Inflammatory macrophage treated with lipopolysaccharide for 1 hour (primary cell): ENCODE results near the gene IFFO2.
A peak's percentile ranks its signal among the peaks of the same experiment; 100 is the strongest.

Experiments used
- DNase-seq, 2 donors: peaks; one replicate each; pipeline ENCODE4 v3.0.0-alpha.2; 2020 to 2022

Gene IFFO2

DNA sequence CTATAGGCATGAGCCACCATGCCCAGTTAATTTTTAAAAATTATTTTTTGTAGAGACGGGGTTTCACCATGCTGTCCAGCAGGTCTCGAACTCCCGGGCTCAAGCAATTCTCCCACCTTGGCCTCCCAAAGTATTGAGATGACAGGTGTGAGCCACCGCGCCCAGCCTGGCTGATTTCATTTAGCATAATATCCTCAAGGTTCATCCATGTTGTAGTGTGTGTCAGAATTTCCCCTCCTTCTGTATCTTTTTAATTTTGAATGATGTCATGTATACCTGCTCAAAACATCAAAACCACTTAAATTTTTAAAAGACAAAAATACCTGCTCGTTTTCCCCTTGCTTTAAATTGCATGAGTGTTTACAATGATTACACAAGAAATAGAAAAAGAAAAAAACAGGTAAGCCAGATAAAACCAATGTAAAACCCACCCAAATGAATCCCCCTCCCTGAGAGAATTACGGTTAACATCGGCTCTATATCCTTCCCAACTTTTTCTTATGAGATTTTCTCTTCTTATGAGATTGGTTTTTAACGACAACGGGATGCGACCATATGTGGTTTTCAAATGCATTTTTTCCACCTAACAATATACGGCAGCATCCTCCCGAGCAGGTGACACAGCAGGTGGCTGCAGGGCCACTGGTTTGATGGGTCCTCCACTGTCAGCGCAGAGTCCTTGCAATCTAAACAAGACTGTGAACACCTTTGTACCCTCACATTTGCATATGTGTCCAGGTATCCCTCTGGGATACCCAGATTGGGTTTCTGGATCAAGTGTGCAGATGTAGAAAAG is 22.1 kb downstream of the IFFO2 start:
- no peak for DNase-seq

DNA sequence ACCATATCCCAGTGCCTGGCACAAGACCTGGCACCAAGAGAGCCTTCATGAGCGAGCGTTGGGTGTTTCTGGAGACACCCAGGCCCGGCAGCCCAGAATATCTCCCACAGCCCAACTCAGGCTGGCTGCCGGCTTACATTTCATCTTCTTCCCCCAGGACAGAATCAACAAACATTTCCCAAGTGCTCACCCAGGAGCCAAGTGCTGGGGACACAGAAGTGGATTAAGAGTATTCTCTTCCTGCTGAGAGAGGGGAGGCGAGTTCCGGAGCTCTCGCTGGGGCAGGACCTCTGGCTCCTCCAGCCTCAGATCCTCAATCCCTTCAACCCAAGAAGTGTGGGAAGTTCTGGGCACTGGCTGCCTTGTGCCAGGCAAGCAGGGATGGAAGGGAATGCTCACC is 23.6 kb downstream of the IFFO2 start:
- DNase-seq: no peak

DNA sequence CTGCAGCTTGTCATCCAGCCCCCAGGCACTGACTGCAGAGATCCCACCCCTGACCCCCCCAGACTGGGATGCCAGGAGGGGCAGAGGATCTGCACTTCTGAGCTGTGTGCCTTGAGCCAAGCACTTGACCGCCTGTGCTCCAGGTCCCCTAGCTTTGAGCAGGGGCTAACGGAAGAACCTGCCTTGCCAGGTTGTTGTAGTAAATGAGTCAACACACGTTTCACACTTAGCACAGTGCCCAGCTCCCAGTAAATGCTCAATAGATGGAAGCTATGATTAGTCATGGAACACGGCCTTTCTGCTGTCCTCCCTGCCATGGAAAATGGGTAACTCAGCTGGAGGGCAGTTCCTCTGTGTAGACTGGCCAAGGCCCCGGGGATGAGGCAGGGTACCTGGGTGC is 24.1 kb downstream of the IFFO2 start:
- no peak for DNase-seq

DNA sequence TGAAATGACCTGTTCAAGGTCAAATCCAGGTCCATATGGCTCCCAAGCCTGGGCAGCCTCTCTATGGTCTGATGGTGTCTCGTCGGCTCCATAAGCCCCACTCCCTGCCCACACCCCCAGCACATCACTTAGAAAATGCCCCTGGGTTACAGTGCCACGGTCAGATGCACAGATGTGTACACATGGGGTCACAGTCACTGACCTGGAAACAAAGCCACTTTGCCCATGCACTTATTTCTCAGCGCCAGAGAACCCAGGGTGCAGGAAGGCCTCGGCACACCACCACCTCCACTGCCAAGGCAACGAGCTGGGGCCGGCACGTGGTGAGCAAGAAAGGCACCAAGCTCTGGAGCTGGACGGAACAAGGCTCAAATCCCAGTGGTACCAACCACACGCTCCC is 24.7 kb downstream of the IFFO2 start:
- no peak for DNase-seq

DNA sequence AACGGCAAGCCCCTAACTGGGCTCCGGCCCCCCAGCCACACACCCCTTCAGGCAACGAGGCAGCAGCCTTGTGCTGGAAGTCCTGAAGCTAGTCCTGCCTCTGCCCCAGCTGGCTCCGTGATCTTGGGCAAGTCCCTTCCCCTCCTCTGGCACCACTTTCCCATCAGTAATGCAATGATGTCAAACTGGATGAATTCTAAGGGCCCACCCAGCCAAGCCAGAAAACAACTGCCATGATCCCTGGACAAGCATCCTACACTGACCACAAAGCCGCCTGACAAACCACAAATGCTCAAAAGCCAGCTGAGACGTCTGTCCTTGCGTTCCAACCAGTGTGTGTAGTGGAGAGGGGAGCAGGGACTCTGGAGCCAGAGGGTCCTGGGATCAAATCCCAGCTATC is 26.8 kb downstream of the IFFO2 start:
- no peak for DNase-seq

DNA sequence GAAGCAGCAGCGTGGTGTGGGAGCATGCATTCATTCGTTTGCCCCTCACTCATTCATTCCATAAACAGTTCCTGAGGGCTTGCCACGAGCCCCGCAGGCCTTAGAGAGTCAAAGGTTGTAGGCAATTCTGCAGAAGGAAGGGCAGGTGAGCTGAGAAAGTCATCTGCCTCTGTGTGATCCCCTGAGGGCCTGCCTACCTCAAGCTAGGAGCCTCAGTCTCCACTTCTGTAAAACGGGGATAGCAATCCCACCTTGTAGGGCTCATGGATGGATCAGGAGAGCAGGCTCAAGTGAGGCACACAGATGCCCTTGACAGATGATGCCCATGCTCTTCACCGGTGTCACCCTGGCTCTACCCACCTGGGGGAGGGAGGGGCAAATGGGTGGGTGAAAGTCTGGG is 27.5 kb downstream of the IFFO2 start:
- no peak for DNase-seq

DNA sequence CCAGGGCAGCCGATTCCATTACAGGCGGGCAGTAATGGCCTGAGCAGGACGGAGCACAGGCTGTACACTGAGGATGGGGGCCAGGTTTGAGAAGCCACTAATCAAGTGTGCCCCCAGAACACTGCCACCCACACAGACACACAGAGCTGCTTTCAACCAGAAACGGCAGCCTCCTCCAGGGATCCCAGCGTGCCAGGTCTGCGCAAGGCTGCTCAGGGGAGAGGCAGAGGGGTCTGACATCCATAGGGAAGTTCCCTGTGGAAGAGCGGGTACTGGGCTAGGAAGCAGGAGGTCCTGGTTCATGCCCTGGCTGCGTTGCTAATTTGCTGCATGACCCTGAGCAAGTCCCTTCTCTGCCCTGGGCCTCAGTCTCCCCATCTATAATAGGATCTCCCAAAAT is 28.1 kb downstream of the IFFO2 start:
- no peak for DNase-seq

DNA sequence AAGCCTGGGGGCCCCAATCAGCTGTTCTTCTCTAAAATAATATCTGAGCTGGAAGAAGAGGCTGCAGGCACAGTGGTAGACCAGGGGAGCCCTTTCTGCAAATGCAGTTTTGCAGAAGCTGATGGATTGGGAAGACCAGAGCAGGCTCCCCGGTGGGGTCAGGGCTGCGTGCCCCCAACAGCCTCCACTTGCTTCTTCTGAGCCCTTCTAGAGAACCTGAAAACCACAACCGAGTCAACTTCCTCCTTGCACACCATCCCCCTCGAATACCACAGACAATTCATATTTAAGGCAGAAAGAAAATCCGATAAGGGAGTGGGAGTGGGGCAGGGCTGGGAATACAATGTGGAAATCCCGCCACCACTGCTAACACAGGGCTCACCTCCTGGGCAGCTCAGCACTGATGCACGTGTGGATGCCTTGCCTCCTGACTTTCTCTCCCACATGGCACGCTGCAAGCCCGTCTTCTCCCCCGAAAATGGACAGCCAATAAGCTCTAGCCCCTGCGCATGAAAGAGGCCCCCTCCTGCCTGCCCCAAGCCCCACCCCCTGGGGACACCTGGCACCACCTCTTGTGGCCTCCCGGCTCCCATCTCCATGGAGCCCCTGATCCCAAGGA is 28.7 kb downstream of the IFFO2 start:
- peak in 1 of 2 donors; percentile 40 for DNase-seq

DNA sequence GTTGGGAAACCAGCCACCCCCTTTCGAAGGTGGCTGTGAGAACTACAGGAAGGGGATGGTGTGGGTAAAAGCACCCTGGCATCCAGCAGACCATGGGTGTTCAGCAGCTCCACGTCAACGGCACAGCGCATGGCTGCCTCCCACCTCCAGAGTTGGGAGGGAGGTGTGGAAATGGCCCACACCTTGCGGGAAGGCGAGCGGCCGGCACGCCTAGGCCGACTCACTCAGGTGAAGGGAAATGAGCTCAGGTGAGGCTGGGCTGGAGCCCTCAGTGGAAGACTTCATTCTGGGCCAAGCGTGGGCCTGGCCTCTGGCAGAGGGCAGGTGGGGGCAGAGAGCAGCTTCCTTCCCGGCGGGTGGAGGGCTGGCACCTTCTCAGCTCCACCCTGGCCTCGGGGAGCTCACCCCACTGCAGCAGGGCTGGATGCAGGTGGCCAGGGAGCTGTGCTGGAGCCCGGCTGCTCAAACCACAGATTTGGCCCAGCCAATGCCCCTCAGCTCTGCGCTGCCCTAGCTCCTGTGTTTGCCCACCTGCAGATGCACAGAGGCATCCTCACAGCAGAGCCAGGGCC is 29.3 kb downstream of the IFFO2 start:
- no peak for DNase-seq

DNA sequence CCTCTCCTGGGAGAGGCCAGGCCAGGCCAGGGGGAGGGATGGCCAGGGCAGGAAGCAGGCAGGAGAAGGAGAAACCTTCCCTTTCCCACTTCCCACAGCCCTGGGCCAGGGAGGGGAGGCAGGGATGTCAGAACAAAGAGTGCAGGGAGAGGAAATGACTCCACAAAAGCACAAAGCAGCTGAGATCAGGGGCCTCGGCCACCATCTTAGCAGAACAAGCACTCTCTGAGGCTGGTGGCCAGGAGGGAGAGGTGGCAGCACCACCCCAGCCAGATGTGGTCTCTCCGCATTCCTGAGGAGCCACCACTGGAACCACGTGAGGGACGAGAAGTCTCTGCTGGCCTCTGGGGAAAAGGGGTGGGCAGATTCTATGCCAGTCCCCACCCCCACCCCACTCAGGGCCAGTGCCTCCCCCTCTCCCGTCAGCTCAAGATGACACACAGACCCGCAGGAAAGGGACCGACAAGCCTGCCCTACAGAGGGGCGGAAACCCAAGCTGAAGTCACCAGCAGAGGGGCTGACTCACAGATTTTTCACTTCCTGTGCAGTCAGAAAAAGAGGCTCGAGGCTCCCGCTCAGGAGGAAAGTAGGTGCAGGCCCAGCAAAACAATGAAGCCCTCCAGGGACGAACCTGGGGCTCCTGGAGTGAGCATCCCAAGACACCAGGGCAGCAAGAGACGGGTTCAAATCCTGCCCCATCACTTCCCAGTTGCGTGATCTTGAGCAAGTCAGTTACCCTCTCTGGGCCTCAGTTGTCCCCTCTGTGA is 30.0 kb downstream of the IFFO2 start:
- DNase-seq: peak; percentile 88 to 90

DNA sequence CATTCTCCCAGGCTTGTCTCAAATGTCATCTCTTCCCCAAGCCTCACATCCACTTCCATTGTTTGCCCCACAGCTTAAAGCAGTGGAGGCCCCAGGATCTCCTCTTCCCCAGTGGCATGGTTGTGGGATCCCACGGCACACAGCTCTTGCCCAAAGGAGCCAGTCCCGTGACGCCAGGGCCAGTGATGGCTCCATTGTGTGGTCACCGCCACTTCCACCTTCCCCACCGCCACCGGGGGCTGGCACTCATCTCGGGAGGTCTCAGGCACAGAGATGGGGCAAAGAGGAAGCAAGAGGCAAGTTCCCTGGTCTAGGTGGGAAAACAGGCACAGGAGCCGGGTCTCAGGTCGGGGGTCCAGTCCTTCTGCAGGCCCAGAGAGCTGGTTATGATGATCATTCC is 31.2 kb downstream of the IFFO2 start:
- DNase-seq: no peak

DNA sequence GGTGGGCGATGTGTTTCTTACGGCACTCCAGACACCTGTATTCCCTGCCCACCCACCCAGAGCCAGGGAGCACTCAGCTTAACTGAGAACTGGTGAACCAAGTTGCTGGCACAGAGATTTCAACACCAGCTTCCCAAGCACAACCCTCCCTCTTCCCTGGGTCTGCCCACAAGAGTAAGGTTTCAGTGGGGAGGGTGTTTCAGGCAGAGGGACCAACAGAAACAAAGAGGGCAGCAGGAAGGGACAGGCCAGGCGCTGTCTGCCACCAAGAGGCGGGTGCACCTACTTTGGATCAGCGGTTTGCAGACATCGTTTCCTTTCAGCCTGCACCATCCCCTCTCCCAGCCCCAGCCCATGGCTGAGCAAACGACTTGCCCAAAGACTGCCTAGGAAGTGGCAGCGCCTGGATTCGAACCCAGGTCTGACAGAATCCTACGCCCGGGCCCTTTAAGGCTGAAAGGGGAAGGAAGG is 32.2 kb downstream of the IFFO2 start:
- DNase-seq: no peak

DNA sequence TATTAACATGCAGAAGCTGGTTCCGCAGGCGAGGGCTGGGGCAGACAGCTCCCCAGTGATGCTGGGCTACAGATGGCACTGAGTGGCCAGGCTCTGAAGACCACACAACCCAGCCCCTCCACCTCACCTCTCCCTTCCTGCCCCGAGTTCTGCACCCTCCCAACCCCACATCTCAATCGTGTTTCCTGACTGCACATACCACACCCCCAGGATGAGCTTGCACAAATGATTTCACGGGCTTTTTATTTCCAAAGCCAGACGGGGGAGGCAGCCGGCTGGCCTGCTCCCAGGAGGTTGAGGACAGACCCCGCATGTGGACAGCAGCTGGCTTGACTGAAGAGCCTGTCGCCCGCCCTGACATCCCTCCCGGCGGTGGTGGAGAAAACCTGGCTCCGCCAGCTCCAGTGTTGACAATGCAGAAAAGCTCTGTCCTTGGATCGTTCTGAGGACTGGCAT is 32.7 kb downstream of the IFFO2 start:
- DNase-seq: no peak

DNA sequence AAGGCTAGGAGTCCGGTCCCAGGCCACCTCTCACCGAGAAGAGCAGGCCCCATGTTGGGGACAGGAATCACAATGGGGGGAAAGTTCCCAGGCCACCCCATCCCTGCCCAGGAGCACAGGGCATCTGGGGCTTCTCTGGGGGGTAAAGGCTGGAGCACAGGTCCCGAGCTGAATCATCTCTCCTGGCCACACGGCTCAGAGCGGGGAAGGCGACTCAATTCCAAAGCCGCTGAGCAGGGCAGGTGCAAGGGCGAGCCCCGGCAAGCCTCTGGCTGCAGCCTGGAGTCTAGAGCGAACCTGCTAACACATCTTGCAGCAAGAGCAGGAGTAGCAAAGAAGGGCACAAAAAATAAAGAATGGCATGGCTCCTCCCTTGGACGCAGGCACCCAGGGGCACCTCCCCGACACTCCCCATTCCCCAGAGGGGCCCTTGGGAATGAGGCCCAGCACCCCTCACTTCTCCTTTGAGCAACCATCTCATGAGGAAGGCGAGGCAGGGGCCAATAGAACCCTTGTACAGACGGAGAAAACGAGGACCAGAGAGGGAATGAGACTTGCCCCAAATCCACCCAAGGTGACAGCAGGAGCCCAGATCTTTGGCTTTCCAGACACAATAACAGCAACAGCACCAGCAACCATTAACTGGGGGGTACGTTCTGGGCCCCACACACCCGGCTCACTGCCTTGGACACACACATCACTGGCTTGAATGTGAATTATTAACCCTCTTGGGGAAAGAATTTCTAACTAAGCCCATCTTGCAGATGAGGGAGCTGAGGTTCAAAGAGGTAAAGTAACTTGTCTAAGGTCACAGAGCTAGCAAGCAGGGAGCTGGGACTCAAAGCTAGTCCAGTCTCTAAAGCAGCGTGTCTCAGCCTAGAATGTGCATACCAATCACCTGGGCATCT is 33.4 kb downstream of the IFFO2 start:
- DNase-seq: no peak

DNA sequence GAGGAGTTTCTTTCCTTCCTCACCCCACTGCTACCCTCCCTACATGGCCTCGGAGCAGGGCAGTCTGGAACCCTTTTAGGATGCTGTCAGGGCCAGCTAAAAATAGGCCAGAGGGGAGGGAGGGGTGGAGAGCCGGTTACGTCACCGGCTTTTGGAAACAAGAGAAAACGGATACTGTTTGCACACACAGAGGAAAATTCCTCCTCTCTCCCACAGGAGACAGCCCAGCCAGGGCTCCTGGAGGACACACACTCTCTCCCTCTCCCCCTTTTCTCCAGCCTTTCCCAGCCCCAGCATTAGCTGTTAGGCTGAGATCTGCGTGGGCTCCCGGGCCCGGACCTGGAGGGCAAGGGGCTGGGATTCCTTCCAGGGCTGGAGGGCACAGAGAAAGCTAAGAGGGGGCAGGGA is 34.2 kb downstream of the IFFO2 start:
- peak in 1 of 2 donors; percentile 36 for DNase-seq

DNA sequence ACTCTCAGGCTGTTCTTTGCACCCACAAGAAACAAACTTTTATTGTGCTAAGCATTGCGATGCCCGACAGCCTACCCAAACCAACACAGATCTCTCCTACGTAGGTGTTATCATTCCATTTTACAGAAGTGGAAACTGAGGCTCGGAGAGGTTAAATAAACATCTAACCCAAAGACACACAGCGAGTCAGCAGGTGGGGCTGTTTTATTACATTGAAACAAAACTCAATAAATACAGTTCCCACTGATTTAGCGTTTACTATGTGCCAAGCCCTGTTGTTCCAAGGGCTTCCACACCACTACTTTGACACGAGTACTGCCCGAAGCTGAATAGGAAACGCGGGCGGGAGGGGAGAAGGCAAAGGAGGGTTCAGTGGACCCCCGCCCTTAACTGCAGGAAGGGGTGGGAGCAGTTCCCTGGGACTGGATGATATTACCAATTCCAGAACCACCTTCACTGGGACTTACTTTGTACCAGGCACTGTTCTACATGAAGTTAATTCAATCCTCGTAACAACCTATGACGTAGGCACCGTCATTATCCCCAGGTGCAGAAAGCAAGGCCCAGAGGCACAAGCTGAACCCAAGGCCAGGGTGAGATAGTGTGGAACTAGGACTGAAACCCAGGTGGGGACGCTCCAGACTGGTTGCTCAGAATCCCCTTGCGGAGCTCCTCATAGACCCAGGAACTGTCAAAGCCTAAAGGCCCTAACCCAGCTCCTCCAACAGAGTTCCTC is 34.8 kb downstream of the IFFO2 start:
- DNase-seq: no peak

DNA sequence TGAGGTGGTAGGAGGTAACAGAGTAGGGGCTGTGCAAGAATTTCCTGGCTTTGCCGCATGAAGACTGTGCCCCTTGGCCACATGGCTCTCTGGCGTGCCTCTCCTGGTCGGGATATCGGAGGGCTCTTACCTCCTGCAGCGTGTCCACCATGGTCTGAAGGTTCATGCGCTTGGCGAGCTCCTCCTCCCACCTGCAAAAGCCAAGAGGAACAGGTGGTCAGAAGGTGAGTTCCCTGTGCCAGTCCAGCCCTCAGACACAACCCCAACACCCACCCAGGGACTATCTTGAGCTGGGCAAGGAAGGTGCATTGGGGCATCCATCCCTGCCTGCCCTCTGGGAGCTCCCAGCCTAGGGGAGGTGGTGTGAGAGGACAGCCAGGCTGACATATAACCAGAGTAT is 35.5 kb downstream of the IFFO2 start:
- no peak for DNase-seq

DNA sequence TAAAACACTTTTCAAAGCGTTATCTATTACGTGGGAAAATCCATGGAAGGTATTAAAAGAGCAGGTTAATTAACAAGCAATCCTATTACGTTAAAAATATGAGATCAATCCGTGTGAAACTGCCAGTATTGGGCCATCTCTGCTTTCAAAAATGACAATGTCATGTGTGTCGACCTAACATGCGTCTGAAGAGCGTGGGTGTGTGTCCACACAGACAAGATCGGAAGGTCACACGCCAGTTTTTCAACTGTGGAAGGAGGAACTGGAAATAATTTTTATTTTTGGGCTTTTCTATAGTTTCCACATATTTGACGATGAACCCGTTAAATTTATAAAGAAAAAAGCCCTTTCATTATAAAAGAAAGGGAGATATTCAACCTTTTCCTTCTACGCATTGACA is 36.5 kb downstream of the IFFO2 start:
- peak; percentile 78 to 89 for DNase-seq

DNA sequence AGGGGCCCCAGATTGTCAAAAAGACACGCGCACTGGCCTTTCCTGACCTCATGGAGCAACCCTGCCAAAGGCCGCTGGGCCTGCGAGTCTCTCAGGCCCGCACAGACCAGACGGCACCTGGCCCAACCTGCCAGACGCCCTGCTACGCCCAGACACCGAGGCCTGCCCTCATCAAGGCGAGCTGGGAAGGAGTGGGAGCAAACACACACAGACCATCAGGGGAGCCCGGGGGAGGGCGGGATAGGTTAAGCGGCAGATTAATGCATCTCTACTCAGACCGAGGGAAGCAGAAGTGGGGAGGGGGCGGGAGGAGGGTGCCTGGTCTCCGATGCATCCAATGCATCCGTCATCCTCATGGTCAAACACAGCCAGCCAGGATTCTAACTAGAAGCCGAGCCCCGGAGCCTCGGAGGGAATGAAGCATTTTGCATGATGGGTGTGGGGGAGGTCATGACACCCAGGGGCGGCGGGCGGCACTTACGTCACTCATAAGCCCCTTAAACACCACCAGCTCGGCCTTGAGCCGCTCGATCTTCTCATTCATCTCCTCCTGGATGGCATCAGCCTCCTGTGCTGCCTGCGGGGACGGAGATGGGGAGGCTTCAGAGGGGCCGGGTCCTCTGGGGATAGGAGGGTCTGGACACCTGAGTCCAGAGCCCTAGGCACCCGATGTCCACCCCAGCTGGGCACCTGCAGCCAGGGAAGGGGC is 37.1 kb downstream of the IFFO2 start:
- no peak for DNase-seq

DNA sequence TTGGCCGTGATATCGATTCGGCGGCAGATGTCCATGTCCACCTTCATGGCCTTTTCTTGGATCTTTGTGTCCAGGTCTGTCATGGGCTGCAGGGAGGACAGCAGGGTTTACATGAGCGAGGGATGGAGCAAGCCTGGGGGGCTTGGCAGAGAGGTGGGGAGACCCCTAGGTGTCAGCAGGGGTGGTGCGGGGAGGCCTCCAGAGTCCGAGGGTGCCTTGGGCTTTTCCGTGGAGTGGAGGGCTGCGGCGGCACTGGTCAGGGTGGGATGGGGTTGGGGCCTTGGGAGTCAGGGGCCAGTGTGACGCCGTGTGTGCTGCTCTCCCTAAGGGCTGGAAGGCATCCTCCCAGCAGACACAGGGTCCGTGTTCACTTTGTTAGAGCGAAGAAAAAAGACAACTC is 38.1 kb downstream of the IFFO2 start:
- DNase-seq: no peak
